Measurements from ENCODE around the gene NTM.

DNA sequence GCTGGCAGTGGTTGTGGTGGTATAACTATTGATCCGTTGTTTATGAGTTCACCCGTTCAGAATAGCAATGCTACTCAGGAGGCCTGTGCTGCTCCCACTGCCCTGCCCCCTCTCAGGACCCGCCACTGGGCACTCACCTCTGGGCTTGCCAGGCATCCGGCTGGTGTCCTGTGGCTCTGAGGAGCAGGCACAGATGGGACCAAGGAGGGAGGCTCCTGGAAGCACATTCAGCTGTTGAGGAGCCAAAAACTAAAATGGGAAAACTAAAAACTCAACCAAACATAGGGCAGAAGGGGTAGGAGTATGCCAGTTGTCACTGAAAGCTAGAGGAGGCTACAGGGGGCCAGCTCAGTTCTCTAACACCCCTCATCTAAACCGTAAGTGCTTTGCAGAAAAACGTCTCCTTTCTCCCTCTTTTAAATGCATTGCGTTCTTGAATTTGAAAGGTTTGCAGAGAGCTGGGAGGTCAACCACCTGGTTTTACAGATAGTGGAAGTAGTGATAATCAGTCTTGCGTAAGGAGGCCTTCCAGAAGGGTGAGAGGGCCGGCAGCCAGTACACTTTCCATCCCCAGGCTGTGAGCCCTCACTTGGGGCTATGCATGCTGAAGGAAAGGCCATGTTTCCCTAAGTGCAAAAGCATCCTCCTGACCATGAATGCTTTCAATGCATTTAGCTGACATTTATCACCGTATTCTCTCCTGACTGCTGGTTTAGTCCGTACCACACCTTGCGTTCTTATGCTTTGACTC lies 547.4 kb downstream of the NTM start:
- TF ChIP-seq ZNF830 (tag by site-specific recombination; IDR thresholded peaks at IDR 0.05; ENCODE audit: low read depth) = no peak
- no peak for TF ChIP-seq ZNF274 (IDR thresholded peaks at IDR 0.05; ENCODE audit: low read length)
- TF ChIP-seq ZNF274 (tag by site-specific recombination; IDR thresholded peaks at IDR 0.05; ENCODE audit: borderline replicate concordance) = no peak
- no peak for TF ChIP-seq ZNF184 (tag by site-specific recombination; IDR thresholded peaks at IDR 0.05)
- no peak for TF ChIP-seq REPIN1 (tag by site-specific recombination; IDR thresholded peaks at IDR 0.05; ENCODE audit: low read depth)
- no peak for TF ChIP-seq TCF7L2 (IDR thresholded peaks at IDR 0.05; ENCODE audit: borderline replicate concordance, low read depth, low read length)
- TF ChIP-seq, protein P1, sequence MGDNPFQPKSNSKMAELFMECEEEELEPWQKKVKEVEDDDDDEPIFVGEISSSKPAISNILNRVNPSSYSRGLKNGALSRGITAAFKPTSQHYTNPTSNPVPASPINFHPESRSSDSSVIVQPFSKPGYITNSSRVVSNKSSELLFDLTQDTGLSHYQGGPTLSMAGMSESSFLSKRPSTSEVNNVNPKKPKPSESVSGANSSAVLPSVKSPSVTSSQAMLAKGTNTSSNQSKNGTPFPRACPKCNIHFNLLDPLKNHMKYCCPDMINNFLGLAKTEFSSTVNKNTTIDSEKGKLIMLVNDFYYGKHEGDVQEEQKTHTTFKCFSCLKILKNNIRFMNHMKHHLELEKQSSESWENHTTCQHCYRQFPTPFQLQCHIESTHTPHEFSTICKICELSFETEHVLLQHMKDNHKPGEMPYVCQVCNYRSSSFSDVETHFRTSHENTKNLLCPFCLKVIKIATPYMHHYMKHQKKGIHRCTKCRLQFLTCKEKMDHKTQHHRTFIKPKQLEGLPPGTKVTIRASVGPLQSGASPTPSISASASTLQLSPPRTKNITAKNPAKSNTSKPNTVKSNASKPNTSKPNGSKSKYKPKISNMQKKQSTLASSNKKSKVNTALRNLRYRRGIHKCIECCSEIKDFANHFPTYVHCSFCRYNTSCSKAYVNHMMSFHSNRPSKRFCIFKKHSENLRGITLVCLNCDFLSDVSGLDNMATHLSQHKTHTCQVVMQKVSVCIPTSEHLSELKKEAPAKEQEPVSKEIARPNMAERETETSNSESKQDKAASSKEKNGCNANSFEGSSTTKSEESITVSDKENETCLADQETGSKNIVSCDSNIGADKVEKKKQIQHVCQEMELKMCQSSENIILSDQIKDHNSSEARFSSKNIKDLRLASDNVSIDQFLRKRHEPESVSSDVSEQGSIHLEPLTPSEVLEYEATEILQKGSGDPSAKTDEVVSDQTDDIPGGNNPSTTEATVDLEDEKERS (tag by site-specific recombination; IDR thresholded peaks at IDR 0.05) = no peak
- no peak for TF ChIP-seq ZNF391 (tag by site-specific recombination; IDR thresholded peaks at IDR 0.05; ENCODE audit: borderline replicate concordance, low read depth)
- no peak for TF ChIP-seq ZEB2 (tag by site-specific recombination; IDR thresholded peaks at IDR 0.05)
- no peak for TF ChIP-seq ZNF133 (tag by site-specific recombination; IDR thresholded peaks at IDR 0.05)
- TF ChIP-seq, protein P2, sequence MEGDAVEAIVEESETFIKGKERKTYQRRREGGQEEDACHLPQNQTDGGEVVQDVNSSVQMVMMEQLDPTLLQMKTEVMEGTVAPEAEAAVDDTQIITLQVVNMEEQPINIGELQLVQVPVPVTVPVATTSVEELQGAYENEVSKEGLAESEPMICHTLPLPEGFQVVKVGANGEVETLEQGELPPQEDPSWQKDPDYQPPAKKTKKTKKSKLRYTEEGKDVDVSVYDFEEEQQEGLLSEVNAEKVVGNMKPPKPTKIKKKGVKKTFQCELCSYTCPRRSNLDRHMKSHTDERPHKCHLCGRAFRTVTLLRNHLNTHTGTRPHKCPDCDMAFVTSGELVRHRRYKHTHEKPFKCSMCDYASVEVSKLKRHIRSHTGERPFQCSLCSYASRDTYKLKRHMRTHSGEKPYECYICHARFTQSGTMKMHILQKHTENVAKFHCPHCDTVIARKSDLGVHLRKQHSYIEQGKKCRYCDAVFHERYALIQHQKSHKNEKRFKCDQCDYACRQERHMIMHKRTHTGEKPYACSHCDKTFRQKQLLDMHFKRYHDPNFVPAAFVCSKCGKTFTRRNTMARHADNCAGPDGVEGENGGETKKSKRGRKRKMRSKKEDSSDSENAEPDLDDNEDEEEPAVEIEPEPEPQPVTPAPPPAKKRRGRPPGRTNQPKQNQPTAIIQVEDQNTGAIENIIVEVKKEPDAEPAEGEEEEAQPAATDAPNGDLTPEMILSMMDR (tag by site-specific recombination; IDR thresholded peaks at IDR 0.05) = no peak
- no peak for TF ChIP-seq ZNF776 (tag by site-specific recombination; IDR thresholded peaks at IDR 0.05; ENCODE audit: borderline replicate concordance)
- TF ChIP-seq, protein P3, sequence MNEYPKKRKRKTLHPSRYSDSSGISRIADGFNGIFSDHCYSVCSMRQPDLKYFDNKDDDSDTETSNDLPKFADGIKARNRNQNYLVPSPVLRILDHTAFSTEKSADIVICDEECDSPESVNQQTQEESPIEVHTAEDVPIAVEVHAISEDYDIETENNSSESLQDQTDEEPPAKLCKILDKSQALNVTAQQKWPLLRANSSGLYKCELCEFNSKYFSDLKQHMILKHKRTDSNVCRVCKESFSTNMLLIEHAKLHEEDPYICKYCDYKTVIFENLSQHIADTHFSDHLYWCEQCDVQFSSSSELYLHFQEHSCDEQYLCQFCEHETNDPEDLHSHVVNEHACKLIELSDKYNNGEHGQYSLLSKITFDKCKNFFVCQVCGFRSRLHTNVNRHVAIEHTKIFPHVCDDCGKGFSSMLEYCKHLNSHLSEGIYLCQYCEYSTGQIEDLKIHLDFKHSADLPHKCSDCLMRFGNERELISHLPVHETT (tag by site-specific recombination; IDR thresholded peaks at IDR 0.05) = no peak
- TF ChIP-seq ZNF555 (tag by site-specific recombination; conservative IDR thresholded peaks at IDR 0.05) = no peak

Measured in HEK293 (cell line).